ENCODE results near the gene TSSC4.
A peak's percentile ranks its signal among the peaks of the same experiment; 100 is the strongest.

DNA sequence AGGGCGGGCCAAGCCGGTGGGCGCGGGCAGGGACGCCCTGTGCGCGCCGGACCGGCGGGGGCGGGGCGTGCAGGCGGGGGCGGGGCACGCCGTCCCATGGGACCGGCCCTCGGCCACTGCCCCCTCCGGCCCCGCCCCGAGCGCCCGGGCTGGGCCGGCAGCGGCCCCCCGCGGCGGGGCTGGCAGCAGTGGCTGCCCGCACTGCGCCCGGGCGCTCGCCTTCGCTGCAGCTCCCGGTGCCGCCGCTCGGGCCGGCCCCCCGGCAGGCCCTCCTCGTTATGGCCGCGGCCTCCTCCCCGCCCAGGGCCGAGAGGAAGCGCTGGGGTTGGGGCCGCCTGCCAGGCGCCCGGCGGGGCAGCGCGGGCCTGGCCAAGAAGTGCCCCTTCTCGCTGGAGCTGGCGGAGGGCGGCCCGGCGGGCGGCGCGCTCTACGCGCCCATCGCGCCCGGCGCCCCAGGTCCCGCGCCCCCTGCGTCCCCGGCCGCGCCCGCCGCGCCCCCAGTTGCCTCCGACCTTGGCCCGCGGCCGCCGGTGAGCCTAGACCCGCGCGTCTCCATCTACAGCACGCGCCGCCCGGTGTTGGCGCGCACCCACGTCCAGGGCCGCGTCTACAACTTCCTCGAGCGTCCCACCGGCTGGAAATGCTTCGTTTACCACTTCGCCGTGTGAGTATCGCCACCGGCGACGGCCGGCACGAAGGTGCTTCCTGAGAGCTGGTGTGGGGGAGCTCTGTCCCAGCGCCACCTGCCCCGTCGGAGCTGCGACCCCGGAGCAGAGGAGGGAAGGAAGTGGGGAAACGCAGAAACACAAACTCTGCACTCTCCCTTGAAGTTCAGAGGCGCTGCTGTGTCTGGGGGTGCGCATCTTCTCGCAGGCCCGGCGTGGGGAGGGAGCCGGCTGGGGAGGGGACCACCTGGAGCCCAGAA lies 44.5 kb downstream of the TSSC4 start, which contains the start of gene KCNQ1:
- TF ChIP-seq, protein P1, sequence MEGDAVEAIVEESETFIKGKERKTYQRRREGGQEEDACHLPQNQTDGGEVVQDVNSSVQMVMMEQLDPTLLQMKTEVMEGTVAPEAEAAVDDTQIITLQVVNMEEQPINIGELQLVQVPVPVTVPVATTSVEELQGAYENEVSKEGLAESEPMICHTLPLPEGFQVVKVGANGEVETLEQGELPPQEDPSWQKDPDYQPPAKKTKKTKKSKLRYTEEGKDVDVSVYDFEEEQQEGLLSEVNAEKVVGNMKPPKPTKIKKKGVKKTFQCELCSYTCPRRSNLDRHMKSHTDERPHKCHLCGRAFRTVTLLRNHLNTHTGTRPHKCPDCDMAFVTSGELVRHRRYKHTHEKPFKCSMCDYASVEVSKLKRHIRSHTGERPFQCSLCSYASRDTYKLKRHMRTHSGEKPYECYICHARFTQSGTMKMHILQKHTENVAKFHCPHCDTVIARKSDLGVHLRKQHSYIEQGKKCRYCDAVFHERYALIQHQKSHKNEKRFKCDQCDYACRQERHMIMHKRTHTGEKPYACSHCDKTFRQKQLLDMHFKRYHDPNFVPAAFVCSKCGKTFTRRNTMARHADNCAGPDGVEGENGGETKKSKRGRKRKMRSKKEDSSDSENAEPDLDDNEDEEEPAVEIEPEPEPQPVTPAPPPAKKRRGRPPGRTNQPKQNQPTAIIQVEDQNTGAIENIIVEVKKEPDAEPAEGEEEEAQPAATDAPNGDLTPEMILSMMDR (IDR thresholded peaks at IDR 0.05): peak in 2 of 4 experiments; percentile 5 to 22
- TF ChIP-seq POLR2A (IDR thresholded peaks at IDR 0.05): peak in 1 of 2 donors; percentile 57

Data from uterus (tissue), 2 donors.